Left kidney (tissue), 2 donors: ENCODE data around the gene SUMO4. TPM values are rescaled to one million over a fixed set of nuclear protein-coding genes. Genes with fewer than 3 reads are reported as not detected.

Source experiments
- DNase-seq: peaks from one replicate; pipeline ENCODE4 v3.0.0-alpha.2; 2013
- polyA plus RNA-seq: library from polyadenylated mRNA; unstranded; fragments of 120-200 nt; gene quantifications from one replicate; pipeline ENCODE4 v1.2.1, GENCODE V29; 2013; ENCODE audit not compliant: insufficient read length

SUMO4 gene
- polyA plus RNA-seq, 1 donor: 1.0 TPM

DNA sequence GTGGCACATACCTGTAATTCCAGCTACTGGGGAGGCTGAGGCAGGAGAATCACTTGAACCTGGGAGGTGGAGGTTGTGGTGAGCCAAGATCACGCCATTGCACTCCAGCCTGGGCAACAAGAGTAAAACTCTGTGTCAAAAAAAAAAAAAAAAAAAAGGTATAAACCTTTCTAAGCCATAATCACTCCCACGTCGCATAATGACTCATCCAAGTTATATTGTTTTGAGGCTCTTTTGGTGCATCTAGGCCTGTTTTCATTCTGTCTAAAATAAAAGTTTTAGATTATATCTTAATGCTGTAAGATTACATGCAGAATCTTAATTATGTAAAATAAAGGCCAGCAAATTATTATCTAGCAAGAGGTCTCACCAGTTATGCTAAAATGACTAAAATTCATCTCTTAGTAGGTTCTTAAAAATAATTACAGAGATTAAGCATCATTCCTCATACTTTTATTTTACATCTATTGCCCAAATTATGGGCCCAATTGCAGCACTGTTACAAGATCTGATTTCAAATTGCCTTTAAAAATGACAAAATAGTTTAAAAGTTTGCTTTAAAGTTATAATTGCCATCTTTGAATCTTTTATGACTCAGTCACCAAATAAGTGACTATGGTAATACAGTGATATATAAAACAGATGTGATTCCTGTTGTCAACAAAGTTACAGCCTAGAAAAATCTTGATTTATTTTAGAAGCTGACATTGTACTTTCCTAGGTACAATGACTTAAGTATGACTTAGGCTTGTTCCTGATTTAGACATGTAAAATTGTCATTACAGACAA lies 10.4 kb upstream of the SUMO4 start:
- no peak for DNase-seq

DNA sequence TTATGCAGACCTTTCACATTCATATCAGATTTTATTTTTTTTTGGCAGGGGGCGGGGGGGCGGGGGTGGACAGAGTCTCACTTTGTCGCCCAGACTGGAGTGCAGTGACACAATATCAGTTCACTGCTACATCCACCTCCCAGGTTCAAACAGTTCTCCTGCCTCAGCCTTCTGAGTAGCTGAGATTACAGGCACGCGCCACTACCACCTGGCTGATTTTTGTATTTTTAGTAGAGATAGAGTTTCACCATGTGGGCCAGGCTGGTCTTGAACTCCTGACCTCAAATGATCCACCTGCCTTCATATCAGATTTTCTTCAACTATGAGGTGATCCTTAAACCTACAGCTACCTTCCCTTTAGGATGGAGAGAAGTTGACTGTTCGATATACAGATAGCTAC lies 8.0 kb upstream of the SUMO4 start:
- DNase-seq: no peak

DNA sequence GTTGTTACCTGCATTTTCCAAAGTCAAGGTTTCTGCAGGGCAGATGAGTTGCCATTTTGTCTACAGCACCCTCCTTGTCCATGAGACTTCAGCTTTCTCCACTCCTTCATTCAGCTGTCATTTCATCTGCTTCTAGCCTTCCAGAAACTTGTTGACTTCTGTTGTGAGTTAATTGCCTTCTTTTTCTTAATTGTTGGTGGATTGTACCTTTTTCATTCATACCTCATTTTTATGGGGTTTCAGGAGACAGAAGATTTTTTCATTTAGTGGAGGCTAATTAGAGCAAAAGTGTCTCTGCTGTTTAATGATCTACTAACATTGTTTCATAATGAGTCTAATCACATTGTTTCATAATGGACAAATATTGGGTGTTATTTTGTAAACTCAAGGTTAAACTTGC lies 7.5 kb upstream of the SUMO4 start:
- DNase-seq: no peak

DNA sequence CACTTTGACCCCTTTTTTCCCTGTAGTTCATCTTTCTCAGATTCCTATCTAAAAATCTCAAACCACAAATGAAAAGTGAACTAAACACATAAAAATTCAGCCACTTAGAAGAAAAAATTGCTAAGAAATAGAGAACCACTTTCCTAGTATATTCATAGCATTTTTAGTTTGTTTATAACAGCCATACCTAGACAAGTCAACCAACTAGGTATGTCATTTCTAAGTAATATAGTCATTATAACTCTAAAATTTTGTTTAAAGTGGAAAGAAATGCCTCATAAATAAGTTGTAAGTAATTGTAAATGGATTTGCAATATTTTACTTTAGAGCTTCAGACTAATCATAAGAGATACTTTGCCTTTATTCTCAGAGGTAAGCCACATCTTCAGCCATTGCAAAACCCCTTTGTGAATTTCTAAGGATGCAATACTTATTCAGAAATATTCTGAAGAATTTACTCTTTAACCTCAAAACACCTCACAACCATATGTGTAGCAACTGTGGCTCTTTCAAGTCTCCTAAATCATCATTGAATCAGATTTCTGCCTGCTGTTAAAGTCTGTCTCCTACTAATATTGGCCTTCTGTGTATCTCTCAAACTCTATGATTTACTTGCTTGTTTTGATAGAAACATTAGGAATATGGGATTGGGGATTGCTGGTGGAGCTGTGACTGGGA lies 6.9 kb upstream of the SUMO4 start:
- DNase-seq: no peak

DNA sequence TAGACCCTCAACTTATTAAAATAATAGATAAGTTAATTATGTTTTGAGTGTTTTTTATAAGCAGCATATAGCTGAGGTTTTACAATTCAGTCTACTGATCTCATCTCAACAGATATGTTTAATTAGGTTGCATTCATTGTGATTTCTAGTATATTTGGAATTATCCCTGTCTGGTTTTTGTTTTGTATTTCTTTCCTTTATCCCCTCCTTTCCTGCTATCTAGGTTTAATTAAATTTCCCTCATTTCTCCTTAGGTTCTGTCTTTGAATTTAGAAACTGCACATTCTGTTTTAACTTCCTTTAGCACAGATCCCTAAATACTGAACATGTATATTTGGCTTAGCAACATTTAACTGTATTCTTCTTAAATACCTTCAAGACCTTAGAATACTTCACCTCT lies 4.9 kb upstream of the SUMO4 start:
- no peak for DNase-seq

DNA sequence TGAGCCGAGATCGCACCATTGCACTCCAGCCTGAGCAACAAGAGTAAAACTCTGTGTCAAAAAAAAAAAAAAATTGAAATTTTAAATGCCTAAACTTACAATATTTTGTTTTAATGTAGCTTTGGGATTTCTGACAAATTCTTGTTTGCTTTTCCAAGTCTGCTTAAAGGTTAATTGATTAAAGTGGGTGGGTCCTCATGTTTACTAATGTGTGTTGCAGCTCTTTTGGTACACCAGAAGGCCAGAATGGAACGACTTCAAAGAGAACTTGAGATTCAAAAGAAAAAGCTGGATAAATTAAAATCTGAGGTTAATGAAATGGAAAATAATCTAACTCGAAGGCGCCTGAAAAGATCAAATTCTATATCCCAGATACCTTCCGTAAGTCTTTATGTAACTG lies 2.7 kb upstream of the SUMO4 start:
- no peak for DNase-seq

DNA sequence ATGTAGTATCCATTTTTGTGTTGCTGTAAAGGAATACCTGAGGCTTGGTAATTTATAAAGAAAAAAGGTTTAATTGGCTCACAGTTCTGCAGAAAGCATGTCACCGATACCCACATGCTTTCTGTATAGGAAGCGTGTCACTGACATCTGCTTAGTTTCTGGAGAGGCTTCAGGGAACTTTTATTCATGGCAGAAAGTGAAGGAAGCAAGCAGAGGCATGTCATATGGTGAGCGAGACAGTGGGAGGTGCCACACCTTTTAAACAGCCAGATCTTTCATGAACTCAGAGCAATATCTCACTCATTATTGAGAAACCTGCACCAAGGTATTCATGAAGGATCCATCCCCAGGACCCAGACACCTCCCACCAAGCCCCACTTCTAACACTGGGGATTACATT lies 3.5 kb downstream of the SUMO4 start:
- DNase-seq: no peak

DNA sequence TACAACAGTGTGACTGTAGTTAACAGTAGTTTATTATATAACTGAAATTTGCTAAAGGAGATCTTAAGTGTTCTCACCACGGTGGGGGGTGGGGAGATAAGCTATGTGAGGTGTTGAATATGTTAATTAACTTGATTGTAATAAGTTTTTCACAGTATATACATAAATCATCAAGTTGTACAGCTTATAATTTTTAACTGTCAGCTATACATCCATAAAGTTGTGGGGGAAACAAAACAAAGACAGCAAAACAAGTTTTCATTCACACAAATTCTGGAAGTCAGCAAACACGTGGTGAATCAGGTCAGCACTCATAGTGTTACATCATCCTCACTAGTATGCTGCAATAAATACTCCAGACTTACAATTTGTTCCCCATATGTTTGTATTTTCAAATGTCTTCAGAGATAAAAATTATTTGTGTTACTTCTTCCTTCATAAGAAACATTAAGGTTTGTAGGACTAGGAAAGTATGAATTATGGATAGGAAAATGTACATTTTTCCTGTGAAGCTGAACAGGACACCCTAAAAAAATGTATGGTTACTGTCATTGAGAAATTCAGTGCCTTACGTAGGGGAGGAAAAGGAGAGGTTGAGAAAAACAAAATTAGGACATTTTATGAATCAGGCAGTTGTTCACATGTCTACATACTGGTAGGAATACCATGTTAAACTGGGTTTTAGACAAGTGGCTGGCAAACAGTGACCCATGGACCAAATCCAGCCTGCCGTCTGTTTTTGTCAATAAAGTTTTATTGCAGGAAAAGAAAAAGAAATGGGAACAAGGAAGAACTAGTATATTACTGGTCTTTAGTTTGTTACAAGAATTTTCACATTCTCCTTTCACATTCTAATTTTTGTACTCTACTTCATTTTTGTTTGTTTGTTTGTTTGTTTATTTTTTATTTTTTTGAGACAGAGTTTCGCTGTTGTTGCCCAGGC lies 6.0 kb downstream of the SUMO4 start:
- DNase-seq: no peak

DNA sequence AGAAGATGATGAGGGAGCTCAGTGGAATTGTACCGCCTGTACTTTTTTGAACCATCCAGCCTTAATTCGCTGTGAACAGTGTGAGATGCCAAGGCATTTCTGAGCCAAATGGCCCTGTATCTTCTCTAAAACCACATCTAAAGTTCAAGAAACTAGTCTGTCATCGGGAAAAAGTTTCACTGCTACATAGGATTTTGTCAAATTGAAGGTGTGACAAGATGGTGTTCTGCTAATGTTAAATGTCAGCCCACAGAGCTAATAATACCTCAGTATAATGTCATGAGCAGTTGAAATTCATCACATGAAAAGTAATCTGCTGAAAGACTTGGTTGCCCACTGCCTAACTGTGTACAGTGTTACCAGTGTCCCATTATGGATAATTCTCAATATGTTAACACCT lies 9.6 kb downstream of the SUMO4 start:
- DNase-seq: no peak

DNA sequence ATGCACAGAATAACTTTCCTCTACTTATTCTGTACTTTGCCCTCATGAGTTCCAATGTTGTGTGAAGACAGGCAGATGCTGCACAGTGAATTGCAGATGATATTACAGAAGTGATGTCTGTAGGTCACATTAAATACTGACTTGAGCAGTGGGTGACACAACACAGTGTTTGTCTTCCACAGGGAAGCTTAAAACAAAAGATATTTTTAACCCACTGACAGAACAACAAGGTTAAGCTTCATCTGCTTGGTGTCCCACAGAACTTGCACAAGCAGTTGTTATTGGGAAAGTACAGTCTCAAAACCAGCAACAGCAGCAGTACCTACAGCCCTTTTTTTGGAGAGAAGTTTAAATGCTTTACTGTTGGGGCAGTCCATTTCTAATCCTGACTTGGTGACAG lies 10.5 kb downstream of the SUMO4 start:
- DNase-seq: no peak

DNA sequence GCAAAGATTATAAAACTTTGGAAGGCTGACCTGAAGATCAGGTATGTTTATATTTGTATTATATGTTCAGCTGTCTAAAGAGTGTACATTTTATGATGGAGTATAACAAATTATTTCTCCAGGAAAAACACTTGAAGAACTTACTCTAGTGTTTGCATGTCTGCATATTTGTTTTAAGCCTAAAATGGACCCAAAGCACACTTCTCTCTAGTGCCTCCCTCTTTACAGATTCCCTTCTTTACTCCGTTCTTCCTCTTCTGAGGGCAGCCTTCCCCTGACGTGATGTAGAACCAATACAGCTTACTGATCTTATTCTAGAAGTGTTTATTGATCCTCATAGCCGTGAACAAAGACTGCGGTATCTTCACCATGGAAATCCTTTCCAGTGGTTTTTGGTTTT lies 13.9 kb downstream of the SUMO4 start:
- no peak for DNase-seq

DNA sequence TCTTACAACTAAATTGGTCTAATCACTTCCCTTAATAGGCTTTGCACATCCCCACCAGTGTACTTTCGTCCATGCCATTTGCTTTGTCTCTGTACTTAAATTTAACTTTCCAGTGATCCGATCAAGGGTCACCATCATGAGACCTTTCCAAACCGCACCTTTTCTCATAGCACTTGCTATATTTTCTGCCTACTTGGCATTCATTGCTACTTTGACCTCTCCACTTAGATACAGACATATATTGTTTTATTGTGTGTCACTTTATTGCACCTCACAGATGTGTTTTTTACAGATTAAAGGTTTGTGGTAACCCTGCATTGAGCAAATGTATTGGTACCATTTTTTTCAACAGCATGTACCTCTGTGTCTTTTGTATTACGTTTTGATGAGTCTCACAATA lies 14.8 kb downstream of the SUMO4 start:
- no peak for DNase-seq

DNA sequence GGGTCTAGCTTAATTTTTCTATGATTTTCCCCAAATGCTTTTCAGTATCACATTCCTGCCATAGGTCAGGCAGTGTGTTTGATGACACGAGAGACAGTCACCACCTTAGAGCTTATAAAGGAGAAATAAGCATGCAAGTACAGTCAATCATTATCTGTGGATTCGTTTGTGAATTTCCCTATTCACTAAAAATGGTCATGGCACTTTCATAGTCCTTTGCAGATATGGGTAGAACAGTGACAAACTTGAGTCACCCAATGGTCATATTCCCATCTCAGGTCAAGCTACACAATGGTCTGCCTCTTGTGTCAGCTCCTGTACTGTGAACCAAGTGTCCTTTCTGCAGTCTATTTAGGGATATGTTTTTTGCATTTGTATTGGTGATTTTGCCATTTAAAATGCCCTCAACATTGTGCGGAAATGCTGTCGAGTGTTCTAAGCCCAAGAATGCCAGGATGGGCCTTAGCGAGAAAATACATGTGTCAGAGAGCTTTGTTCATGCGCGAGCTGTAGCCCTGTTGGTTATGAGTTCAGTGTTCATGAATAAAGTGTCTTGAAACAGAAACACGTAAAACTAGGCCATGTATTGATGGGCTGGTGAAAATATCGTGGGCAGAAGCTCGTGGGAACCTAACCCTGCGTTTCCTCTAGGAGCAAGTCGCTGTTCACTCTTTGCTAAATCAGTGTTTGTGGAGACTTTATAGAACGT lies 19.8 kb downstream of the SUMO4 start:
- DNase-seq: no peak

DNA sequence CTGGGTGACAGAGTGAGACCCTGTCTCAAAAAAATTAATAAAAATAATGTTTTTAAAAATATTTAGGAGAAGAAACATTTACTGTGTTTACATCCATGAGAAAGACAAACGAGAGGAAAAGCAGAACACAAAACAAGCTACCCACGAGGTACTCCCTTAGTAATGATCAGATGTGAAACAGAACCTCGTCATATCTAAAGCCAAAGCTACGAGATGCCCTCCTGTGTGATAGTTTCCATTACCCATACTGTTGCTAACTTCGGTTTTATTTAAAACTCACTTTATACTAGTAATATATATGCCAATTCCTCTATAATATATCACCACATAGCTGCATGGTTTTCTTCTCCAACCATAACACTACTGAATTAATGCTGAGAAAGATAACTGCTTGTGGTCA lies 21.1 kb downstream of the SUMO4 start:
- no peak for DNase-seq

DNA sequence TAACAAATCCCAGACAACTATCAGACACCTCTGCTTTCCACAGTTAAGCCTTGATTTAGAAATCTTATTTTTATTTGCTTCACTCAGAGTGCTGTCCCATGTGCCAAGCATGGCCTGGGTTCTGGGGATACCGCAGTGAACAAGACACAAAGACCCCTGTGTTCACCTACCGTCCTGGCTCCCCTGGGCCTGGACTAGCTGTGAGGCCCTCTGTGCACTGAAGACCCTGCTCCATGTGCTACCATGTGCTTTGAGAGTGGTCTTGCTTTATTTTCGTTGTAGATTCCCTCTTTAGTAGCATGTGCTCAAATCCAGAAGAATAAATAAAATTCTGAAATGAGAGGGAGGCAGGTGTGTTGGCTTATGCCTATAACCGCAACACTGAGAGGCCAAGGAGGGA lies 22.5 kb downstream of the SUMO4 start:
- no peak for DNase-seq

DNA sequence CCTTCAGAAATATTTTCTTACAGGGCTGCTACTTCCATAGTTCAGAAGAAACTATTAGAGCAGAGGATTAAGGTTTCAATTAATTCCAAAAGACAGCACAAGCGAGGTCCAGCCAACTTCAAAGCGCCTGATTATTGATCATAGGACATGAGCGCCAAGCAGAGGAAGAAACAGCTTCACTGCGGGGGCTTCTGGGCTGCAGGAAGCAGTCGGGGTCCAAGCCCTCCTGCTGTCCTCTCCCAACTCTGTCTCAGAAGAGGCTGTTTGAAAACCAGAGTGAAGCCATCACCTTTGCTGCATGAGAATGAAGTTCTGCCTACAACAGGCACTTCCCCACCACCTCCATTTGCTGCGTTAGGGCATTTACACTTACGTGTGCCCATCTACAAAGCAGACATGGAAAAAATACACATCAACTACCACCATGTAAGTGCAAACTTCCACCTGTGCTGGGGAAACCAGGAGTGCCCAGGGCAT lies 23.9 kb downstream of the SUMO4 start:
- no peak for DNase-seq

DNA sequence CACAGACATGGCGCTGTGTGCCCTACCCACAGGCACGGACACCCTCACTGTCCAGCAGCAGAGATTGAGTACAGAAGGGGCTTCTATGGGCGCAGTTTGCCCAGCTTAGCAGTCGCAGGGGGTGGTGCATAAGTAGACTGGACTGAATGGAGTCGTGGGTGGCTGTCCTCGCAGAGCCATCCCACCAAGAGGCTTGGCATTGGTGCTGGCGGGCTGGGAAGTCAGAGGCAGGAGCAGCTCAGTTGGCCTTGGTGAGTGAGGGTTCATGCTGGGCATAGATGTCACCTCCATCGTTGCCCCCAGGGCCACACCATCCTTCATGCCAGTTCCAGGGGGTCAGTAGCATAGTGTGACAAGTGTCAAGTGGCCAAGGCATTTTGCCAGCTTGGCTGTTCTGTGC lies 25.2 kb downstream of the SUMO4 start:
- no peak for DNase-seq

DNA sequence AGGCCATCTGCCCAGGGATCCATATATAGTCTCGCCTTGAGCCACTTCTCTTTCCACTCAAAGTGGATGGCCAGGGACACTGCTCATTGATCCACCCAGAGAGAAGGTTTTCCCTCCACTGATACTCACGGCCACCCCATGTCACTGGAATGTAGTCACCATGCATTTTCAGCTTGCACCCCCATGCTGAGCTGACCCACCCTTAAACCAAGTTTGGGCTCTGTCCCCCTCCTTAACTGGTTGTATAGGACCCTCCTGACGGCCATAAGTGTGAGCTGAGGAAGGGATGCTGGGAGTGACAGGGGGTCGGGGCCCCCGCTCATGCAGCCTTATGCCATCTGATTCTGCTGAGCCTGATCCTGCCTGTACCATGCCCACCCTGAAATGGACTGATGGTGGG lies 25.7 kb downstream of the SUMO4 start:
- DNase-seq: no peak

DNA sequence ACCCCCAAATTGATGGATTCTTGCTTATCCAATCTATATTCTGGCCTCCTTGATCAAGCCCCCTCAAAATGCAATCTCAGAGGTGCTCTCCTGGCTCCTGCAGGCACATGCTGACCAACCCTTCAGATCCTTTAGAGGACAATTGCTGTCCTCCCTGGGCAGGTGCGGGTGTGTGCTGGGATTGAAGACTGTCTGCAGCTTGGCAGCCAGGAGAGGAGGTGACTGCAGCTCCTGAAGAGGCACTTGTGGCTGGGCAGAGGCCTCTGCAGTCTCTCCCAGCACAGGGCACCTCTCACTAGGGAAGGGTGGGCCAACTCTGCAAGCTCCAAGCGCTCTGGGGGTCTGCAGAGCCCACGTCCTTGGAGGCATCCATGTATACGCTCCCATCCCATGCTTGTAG lies 28.5 kb downstream of the SUMO4 start:
- no peak for DNase-seq

DNA sequence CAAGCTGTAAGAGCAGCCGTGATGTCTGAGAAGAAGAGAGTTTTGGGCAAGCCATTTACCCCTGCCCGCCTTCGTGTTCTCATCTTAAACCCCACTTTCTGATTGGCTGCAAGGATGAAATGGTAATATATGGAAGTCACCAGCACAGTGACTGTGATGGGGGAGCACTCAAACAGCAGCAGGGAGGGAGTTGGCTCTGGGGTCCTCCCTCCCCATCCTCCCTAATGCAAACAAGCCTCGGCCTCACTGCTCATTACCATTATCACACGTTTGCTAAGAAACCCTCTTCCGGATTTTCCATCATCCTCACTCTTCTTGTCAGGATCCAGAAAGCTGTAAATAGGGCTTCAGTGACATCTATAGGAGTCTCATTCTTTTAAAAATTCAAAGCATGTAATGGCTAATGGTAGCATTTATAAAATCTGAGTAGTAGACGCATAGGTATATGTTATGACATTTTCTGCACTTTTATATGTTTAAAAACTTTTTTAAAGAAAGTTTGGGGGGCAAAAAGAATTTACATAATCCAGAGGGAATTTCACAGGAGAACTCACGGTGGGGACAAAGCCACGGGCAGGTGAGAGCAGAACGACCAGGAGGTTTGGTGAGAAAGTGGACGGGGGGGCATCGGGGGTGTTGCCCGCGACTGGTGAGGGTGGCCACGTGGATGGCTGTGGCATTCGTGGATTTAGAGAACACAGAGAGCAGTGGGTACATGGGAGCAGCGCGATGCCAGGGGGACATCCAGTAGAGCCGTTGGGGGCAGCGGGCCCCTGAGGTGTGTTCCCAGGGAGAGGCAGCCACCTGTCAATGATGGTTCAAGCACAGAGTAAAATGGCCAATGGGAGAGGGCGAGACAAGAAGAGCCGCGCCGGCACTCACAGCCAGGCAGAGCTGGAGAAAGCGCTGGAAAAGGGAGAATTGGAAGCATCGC lies 29.6 kb downstream of the SUMO4 start:
- DNase-seq: no peak
